ENCODE results near the gene PROZ. TPM values are rescaled to one million over a fixed set of nuclear protein-coding genes. Genes with fewer than 3 reads are reported as not detected.

The PROZ gene
- total and polyA plus RNA-seq, 2 of the 13 experiments (the other 11 are each of a cell fraction or from before 2014, with no cell fraction given) = 5.6 to 22.5 TPM

GRCh38 chr13:113122550-113123225 lies 35.8 kb upstream of the PROZ start, which contains the start of gene F10 (continued):
- TF ChIP-seq, protein P1, sequence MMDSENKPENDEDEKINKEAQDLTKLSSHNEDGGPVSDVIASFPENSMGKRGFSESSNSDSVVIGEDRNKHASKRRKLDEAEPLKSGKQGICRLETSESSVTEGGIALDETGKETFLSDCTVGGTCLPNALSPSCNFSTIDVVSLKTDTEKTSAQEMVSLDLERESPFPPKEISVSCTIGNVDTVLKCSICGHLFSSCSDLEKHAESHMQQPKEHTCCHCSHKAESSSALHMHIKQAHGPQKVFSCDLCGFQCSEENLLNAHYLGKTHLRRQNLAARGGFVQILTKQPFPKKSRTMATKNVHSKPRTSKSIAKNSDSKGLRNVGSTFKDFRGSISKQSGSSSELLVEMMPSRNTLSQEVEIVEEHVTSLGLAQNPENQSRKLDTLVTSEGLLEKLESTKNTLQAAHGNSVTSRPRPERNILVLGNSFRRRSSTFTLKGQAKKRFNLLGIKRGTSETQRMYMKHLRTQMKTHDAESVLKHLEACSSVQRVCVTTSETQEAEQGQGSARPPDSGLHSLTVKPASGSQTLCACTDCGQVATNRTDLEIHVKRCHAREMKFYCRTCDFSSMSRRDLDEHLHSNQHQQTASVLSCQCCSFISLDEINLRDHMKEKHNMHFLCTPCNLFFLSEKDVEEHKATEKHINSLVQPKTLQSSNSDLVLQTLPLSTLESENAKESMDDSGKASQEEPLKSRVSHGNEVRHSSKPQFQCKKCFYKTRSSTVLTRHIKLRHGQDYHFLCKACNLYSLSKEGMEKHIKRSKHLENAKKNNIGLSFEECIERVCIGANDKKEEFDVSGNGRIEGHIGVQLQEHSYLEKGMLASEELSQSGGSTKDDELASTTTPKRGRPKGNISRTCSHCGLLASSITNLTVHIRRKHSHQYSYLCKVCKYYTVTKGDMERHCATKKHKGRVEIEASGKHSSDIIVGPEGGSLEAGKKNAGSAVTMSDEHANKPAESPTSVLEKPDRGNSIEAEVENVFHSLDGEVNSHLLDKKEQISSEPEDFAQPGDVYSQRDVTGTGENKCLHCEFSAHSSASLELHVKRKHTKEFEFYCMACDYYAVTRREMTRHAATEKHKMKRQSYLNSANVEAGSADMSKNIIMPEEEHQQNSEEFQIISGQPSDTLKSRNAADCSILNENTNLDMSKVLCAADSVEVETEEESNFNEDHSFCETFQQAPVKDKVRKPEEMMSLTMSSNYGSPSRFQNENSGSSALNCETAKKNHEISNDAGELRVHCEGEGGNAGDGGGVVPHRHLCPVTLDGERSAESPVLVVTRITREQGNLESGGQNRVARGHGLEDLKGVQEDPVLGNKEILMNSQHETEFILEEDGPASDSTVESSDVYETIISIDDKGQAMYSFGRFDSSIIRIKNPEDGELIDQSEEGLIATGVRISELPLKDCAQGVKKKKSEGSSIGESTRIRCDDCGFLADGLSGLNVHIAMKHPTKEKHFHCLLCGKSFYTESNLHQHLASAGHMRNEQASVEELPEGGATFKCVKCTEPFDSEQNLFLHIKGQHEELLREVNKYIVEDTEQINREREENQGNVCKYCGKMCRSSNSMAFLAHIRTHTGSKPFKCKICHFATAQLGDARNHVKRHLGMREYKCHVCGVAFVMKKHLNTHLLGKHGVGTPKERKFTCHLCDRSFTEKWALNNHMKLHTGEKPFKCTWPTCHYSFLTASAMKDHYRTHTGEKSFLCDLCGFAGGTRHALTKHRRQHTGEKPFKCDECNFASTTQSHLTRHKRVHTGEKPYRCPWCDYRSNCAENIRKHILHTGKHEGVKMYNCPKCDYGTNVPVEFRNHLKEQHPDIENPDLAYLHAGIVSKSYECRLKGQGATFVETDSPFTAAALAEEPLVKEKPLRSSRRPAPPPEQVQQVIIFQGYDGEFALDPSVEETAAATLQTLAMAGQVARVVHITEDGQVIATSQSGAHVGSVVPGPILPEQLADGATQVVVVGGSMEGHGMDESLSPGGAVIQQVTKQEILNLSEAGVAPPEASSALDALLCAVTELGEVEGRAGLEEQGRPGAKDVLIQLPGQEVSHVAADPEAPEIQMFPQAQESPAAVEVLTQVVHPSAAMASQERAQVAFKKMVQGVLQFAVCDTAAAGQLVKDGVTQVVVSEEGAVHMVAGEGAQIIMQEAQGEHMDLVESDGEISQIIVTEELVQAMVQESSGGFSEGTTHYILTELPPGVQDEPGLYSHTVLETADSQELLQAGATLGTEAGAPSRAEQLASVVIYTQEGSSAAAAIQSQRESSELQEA (CRISPR knock-in tag; IDR thresholded peaks at IDR 0.05; ENCODE audit: not compliant biosample characterization) = peak; percentile 48
- no peak; the same call in 1 of the 2 replicates for TF ChIP-seq SNAI1 (CRISPR knock-in tag; IDR thresholded peaks at IDR 0.05; ENCODE audit: borderline replicate concordance)
- peak; percentile 82; the same call in 1 of the 2 replicates for TF ChIP-seq ZSCAN31 (CRISPR knock-in tag; IDR thresholded peaks at IDR 0.05; ENCODE audit: low read depth)
- peak; percentile 96 for TF ChIP-seq SALL1 (CRISPR knock-in tag; IDR thresholded peaks at IDR 0.05)
- TF ChIP-seq ARID4A (CRISPR knock-in tag; IDR thresholded peaks at IDR 0.05; ENCODE audit: borderline replicate concordance) = peak; percentile 94
- TF ChIP-seq ZZZ3 (CRISPR knock-in tag; IDR thresholded peaks at IDR 0.05; ENCODE audit: borderline replicate concordance) = peak; percentile 59; the same call in 1 of the 2 replicates
- TF ChIP-seq ZNF790 (CRISPR knock-in tag; IDR thresholded peaks at IDR 0.05; ENCODE audit: borderline replicate concordance) = 0 out of 2 replicates have a peak, but pooled peaks have one; percentile 22
- TF ChIP-seq RFXANK (CRISPR knock-in tag; IDR thresholded peaks at IDR 0.05) = no peak
- no peak for TF ChIP-seq ISX (CRISPR knock-in tag; conservative IDR thresholded peaks at IDR 0.05)
- 0 out of 2 replicates have a peak, but pooled peaks have one; percentile 37 for TF ChIP-seq ZNF773 (CRISPR knock-in tag; IDR thresholded peaks at IDR 0.05; ENCODE audit: borderline replicate concordance)
- TF ChIP-seq DBP (CRISPR knock-in tag; IDR thresholded peaks at IDR 0.05; ENCODE audit: not compliant biosample characterization) = peak; percentile 89
- TF ChIP-seq ZNF275 (CRISPR knock-in tag; IDR thresholded peaks at IDR 0.05; ENCODE audit: borderline replicate concordance) = peak; percentile 72; the same call in 1 of the 2 replicates

Data from HepG2 (cell line).